Measurements from ENCODE around the gene RHEB. TPM values are rescaled to one million over a fixed set of nuclear protein-coding genes. Genes with fewer than 3 reads are reported as not detected.

RHEB gene
- total RNA-seq, 1 donor from 2014 or later = 225 TPM

- H3K9me3 Mint-ChIP-seq = peaks cover 2% of the 10 kb centered on the region
- Histone ChIP-seq H3K9me3 (ENCODE audit: low read depth) (no peaks in the 10 kb centered on the region), H3K27me3 (no peaks in the 10 kb centered on the region), H2AFZ (replicated peaks) (no peak overlapping the region), H3K36me3 (no peaks in the 10 kb centered on the region), H4K20me1 (ENCODE audit: low read depth) (peaks cover 4% of the 10 kb centered on the region), H3F3A (ENCODE audit: low read depth) (peaks cover 37% of the 10 kb centered on the region), H3K27ac (peak overlapping the region; percentile 94), H3K4me2 (peak overlapping the region; percentile 69), H3K4me3 (peak overlapping the region; percentile 11), H3K9ac (no peak overlapping the region), H3K4me1 (peaks cover 30% of the 10 kb centered on the region), H3K79me2 (ENCODE audit: low read depth) (no peaks in the 10 kb centered on the region)
- H3K27ac Mint-ChIP-seq = peak overlapping the region; percentile 96
- H3K4me3 Mint-ChIP-seq = peak overlapping the region; percentile 72
- peaks cover 28% of the 10 kb centered on the region for H3K4me1 Mint-ChIP-seq
- peaks cover 17% of the 10 kb centered on the region for H3K27me3 Mint-ChIP-seq (ENCODE audit: insufficient read depth, low read depth)
- DNase-seq (ENCODE audit: low spot score) = peak; percentile 91
- no peaks in the 10 kb centered on the region for H3K36me3 Mint-ChIP-seq
- no peak for TF ChIP-seq EZH2phosphoT487 (IDR thresholded peaks at IDR 0.05)
- no peak for TF ChIP-seq CTCF (IDR thresholded peaks at IDR 0.05)
Observed at GRCh38 chr7:151428378-151429236, 91.1 kb downstream of the RHEB start.

GRCh38 chr7:151427705-151428377 lies 91.9 kb downstream of the RHEB start:
- H3K4me3 ChIP-seq = peak overlapping the region; percentile 11
- TF ChIP-seq CTCF (IDR thresholded peaks at IDR 0.05) = no peak
- TF ChIP-seq EZH2 (IDR thresholded peaks at IDR 0.05) = no peak
- TF ChIP-seq EZH2phosphoT487 (IDR thresholded peaks at IDR 0.05) = no peak
- peak overlapping the region; percentile 69 for H3K4me2 ChIP-seq
- no peak overlapping the region for H2AFZ ChIP-seq (replicated peaks)
- peaks cover 37% of the 10 kb centered on the region for H3F3A ChIP-seq (ENCODE audit: low read depth)
- no peaks in the 10 kb centered on the region for H3K9me3 ChIP-seq (ENCODE audit: low read depth)
- peak overlapping the region; percentile 94 for H3K27ac ChIP-seq
- peaks cover 18% of the 10 kb centered on the region for H3K27me3 Mint-ChIP-seq (ENCODE audit: insufficient read depth, low read depth)
- H3K9me3 Mint-ChIP-seq = peaks cover 9% of the 10 kb centered on the region
- no peaks in the 10 kb centered on the region for H3K36me3 ChIP-seq
- no peaks in the 10 kb centered on the region for H3K27me3 ChIP-seq
- peaks cover 4% of the 10 kb centered on the region for H4K20me1 ChIP-seq (ENCODE audit: low read depth)
- H3K4me1 Mint-ChIP-seq = peaks cover 28% of the 10 kb centered on the region
- peak overlapping the region; percentile 69 for H3K4me3 Mint-ChIP-seq
- peak overlapping the region; percentile 90 for H3K27ac Mint-ChIP-seq
- H3K79me2 ChIP-seq (ENCODE audit: low read depth) = no peaks in the 10 kb centered on the region
- no peaks in the 10 kb centered on the region for H3K36me3 Mint-ChIP-seq
- peaks cover 30% of the 10 kb centered on the region for H3K4me1 ChIP-seq
- H3K9ac ChIP-seq = no peak overlapping the region
- no peak for DNase-seq (ENCODE audit: low spot score)

- Mint-ChIP-seq H3K27me3 (ENCODE audit: insufficient read depth, low read depth) (peaks cover 17% of the 10 kb centered on the region), H3K9me3 (peaks cover 16% of the 10 kb centered on the region), H3K27ac (no peak overlapping the region), H3K4me1 (peaks cover 28% of the 10 kb centered on the region), H3K4me3 (no peak overlapping the region), H3K36me3 (peaks cover 3% of the 10 kb centered on the region)
- peaks cover 30% of the 10 kb centered on the region for H3K4me1 ChIP-seq
- H3K9ac ChIP-seq = no peak overlapping the region
- H4K20me1 ChIP-seq (ENCODE audit: low read depth) = peaks cover 4% of the 10 kb centered on the region
- H3K27me3 ChIP-seq = no peaks in the 10 kb centered on the region
- no peak overlapping the region for H3K27ac ChIP-seq
- H3K36me3 ChIP-seq = no peaks in the 10 kb centered on the region
- no peak for DNase-seq (ENCODE audit: low spot score)
- H3K4me3 ChIP-seq = no peak overlapping the region
- no peaks in the 10 kb centered on the region for H3K79me2 ChIP-seq (ENCODE audit: low read depth)
- no peaks in the 10 kb centered on the region for H3K9me3 ChIP-seq (ENCODE audit: low read depth)
- peaks cover 37% of the 10 kb centered on the region for H3F3A ChIP-seq (ENCODE audit: low read depth)
- TF ChIP-seq EZH2 (IDR thresholded peaks at IDR 0.05) = no peak
- TF ChIP-seq EZH2phosphoT487 (IDR thresholded peaks at IDR 0.05) = no peak
- TF ChIP-seq CTCF (IDR thresholded peaks at IDR 0.05) = no peak
- no peak overlapping the region for H3K4me2 ChIP-seq
- no peak overlapping the region for H2AFZ ChIP-seq (replicated peaks)
Observed at GRCh38 chr7:151426904-151427704, 92.6 kb downstream of the RHEB start.
